H1 (cell line): Measurements from ENCODE around the gene WWP2. TPM values are rescaled to one million over a fixed set of nuclear protein-coding genes. Genes with fewer than 3 reads are reported as not detected.

Experiments used
- CHD1 ChIP-seq: IDR thresholded peaks from 2 replicates; pipeline ENCODE4 v1.6.1; 2012; ENCODE audit warnings: low read depth, low read length, improper control_type of control experiment
- CREB1 ChIP-seq: IDR thresholded peaks from 2 replicates; pipeline ENCODE4 v1.6.1; 2012; ENCODE audit warnings: inconsistent platforms
- CTCF ChIP-seq, 3 experiments: IDR thresholded peaks; 1 replicate in 2 of 3; 2 replicates in 1 of 3; pipeline versions ENCODE4 v1.5.1 to v1.6.1; 2011; ENCODE audit warnings: low read length in 3 of 3, mild to moderate bottlenecking in 3 of 3, inconsistent platforms in 2 of 3, low read depth in 1 of 3, moderate library complexity in 1 of 3; ENCODE audit not compliant: insufficient read depth in 1 of 3; ENCODE audit errors: control extremely low read depth in 1 of 3
- polyA plus RNA-seq, 7 experiments: library from polyadenylated mRNA; depleted of rRNA in 3 of 7; stranded (reverse) in 5 of 7; unstranded in 2 of 7; fragments of >200 nt in 5 of 7; fragments of 200-250 nt in 2 of 7; gene quantifications; 1 replicate in 5 of 7; 2 replicates in 1 of 7; 4 replicates in 1 of 7; pipeline versions ENCODE4 v1.2.1 to v1.2.3, GENCODE V29; 2011 to 2013; ENCODE audit warnings: missing spikeins in 2 of 7, mixed read lengths in 2 of 7
- total RNA-seq: library from RNA; stranded (reverse); fragmentation: NEBNext Ultra II Directional; extraction: Animal tissue kit (Norgen Biotek cat#: 25700); gene quantifications from 2 replicates; pipeline ENCODE4 v1.2.1, GENCODE V29; 2021

WWP2 gene
- total and polyA plus RNA-seq, 2 of the 8 experiments (the other 6 are each of a cell fraction or from before 2014, with no cell fraction given) = 14.1 to 42.2 TPM

GRCh38 chr16:69732101-69732500 lies 30.0 kb upstream of the WWP2 start (continued):
- TF ChIP-seq CTCF (IDR thresholded peaks at IDR 0.05; ENCODE audit: control extremely low read depth in 1 of 3, insufficient read depth in 1 of 3, low read depth in 1 of 3, low read length in 3 of 3) (no peak), CHD1 (no peak), CREB1 (no peak)
